HepG2 (cell line): ENCODE measurements around the gene WNT7B. TPM values are rescaled to one million over a fixed set of nuclear protein-coding genes. Genes with fewer than 3 reads are reported as not detected.

Experiments used
- ATAC-seq: fragments of 200-7000 bp; cut with Tn5 transposase; 3 replicates; pipeline ENCODE4 v1.9.1; 2020; ENCODE audit warnings: mild to moderate bottlenecking, moderate library complexity
- BruUV-seq: library from RNA; stranded (reverse); fragments of 400-500 nt; replicated peaks from 2 replicates; lab custom pipeline; 2021; lab: Mats Ljungman, UMichigan
- CTCF ChIA-PET: fragments of 300-600 bp; formaldehyde crosslinking; extraction: SDS; loops from one replicate; lab custom pipeline; 2021; ENCODE audit warnings: low total read pairs, inconsistent platforms, low intra/inter-chr PET ratio; lab: Yijun Ruan, JAX
- POLR2A ChIA-PET: fragments of 350-600 bp; sonication (Branson Sonifier 250); formaldehyde crosslinking; loops from one replicate; lab custom pipeline; 2020; ENCODE audit warnings: antibody characterized with exemption, inconsistent platforms; lab: Yijun Ruan, JAX
- DNase-seq: peaks from one replicate; pipeline ENCODE4 v3.0.0-alpha.2; 2015; ENCODE audit warnings: low spot score
- FAIRE-seq: peaks from 3 replicates; lab custom pipeline; 2011; peaks lifted over from hg19 to GRCh38; lab: Jason Lieb, UNC
- H2AFZ ChIP-seq: one replicate; pipeline ENCODE4 v1.6.1; 2011; ENCODE audit warnings: low read length, inconsistent platforms
- H3K27ac ChIP-seq: fragments of 300-600 bp; 3 replicates; pipeline ENCODE4 v1.8.0; 2011; ENCODE audit warnings: mixed run types, mild to moderate bottlenecking, mixed read lengths, low read length, inconsistent platforms; ENCODE audit not compliant: insufficient read depth; ENCODE audit errors: extremely low read length
- H3K27me3 ChIP-seq, 2 experiments: fragments of 200-600 bp in 1 of 2; 2 replicates in 1 of 2; 3 replicates in 1 of 2; pipeline versions ENCODE4 v1.6.0 to v1.8.0; 2011; ENCODE audit warnings: low read length in 2 of 2, mild to moderate bottlenecking in 2 of 2, moderate library complexity in 2 of 2, inconsistent platforms in 1 of 2; ENCODE audit not compliant: insufficient read depth in 2 of 2, control insufficient read depth in 1 of 2
- H3K36me3 ChIP-seq, 2 experiments: fragments of 200-600 bp in 1 of 2; replicated peaks in 1 of 2; 2 replicates in 1 of 2; 3 replicates in 1 of 2; pipeline versions ENCODE4 v1.5.1 to v1.8.0; 2011; ENCODE audit warnings: low read length in 2 of 2, inconsistent platforms in 1 of 2; ENCODE audit not compliant: insufficient read depth in 2 of 2, control insufficient read depth in 1 of 2
- H3K4me1 ChIP-seq: 2 replicates; pipeline ENCODE4 v1.5.1; 2012; ENCODE audit warnings: low read length, inconsistent platforms; ENCODE audit not compliant: insufficient read depth
- H3K4me2 ChIP-seq: 2 replicates; pipeline ENCODE4 v1.6.0; 2011; ENCODE audit warnings: low read depth, low read length, inconsistent platforms
- H3K4me3 ChIP-seq, 3 experiments: fragments of 200-600 bp in 1 of 3; sonication (generic), shearing (Covaris generic) in 1 of 3; replicated peaks in 1 of 3; 2 replicates each; pipeline ENCODE4 v1.5.1; 2011 to 2016; ENCODE audit warnings: low read length in 3 of 3, inconsistent platforms in 2 of 3, low read depth in 2 of 3, mild to moderate bottlenecking in 2 of 3, control low read depth in 1 of 3, mixed read lengths in 1 of 3; ENCODE audit not compliant: insufficient read depth in 1 of 3
- H3K79me2 ChIP-seq: one replicate; pipeline ENCODE4 v1.6.1; 2011; ENCODE audit warnings: low read length, inconsistent platforms; ENCODE audit not compliant: insufficient read depth
- H3K9ac ChIP-seq: 2 replicates; pipeline ENCODE4 v1.6.0; 2011; ENCODE audit warnings: mild to moderate bottlenecking, low read depth, low read length, inconsistent platforms; ENCODE audit not compliant: insufficient read depth
- H3K9me3 ChIP-seq: 2 replicates; pipeline ENCODE4 v1.5.1; 2012; ENCODE audit warnings: mild to moderate bottlenecking, low read length
- H4K20me1 ChIP-seq: 2 replicates; pipeline ENCODE4 v1.6.0; 2011; ENCODE audit warnings: inconsistent platforms, mild to moderate bottlenecking, low read length, moderate library complexity; ENCODE audit not compliant: insufficient read depth
- CREB1 ChIP-seq, 2 experiments: fragments of 450-650 bp in 1 of 2; IDR thresholded peaks; 2 replicates each; pipeline ENCODE4 v1.6.1; 2016 to 2017; ENCODE audit warnings: control low read depth in 1 of 2, mild to moderate bottlenecking in 1 of 2, missing compliant biosample characterization in 1 of 2, missing genetic modification characterization in 1 of 2
- HNF4A ChIP-seq: sonication (generic); formaldehyde crosslinking; IDR thresholded peaks from 2 replicates; pipeline ENCODE4 v1.4.0; 2020; ENCODE audit warnings: missing genetic modification reagents
- HNRNPL ChIP-seq: fragments of 200-400 bp; formaldehyde crosslinking; IDR thresholded peaks from 2 replicates; pipeline ENCODE4 v1.6.1; 2017; ENCODE audit warnings: mild to moderate bottlenecking, low read depth, low read length
- IKZF1 ChIP-seq: fragments of 450-650 bp; IDR thresholded peaks from 2 replicates; pipeline ENCODE4 v1.7.1; 2016
- NFRKB ChIP-seq: fragments of 450-650 bp; IDR thresholded peaks from 2 replicates; pipeline ENCODE4 v1.6.1; 2017
- PHB2 ChIP-seq: fragments of 450-650 bp; IDR thresholded peaks from 2 replicates; pipeline ENCODE4 v1.6.1; 2018; ENCODE audit not compliant: partially characterized antibody
- SOX6 ChIP-seq, 2 experiments: fragments of 450-650 bp in 1 of 2; sonication (generic) in 1 of 2; formaldehyde crosslinking in 1 of 2; IDR thresholded peaks; 2 replicates each; pipeline versions ENCODE4 v1.4.0 to v1.6.1; 2017 to 2020; ENCODE audit warnings: antibody characterized with exemption in 1 of 2, mild to moderate bottlenecking in 1 of 2, missing genetic modification reagents in 1 of 2
- SP1 ChIP-seq, 2 experiments: fragments of 450-650 bp in 1 of 2; sonication (generic) in 1 of 2; formaldehyde crosslinking in 1 of 2; IDR thresholded peaks; 2 replicates each; pipeline versions ENCODE4 v1.4.0 to v1.6.1; 2016 to 2020; ENCODE audit warnings: missing genetic modification reagents in 1 of 2
- ZFX ChIP-seq: sonication (generic); formaldehyde crosslinking; IDR thresholded peaks from 2 replicates; pipeline ENCODE4 v1.4.0; 2020; ENCODE audit warnings: mild to moderate bottlenecking, low read depth, missing genetic modification reagents, moderate library complexity
- ZNF282 ChIP-seq: fragments of 450-650 bp; IDR thresholded peaks from 2 replicates; pipeline ENCODE4 v1.6.1; 2018; ENCODE audit not compliant: partially characterized antibody
- ZNF484 ChIP-seq: sonication (generic); formaldehyde crosslinking; IDR thresholded peaks from 2 replicates; pipeline ENCODE4 v1.5.1; 2020; ENCODE audit warnings: mild to moderate bottlenecking, low read depth, missing genetic modification reagents, borderline replicate concordance
- WGBS: methylation state at CpG from one replicate; pipeline ENCODE4 v1.1.6; 2017; ENCODE audit warnings: low lambda C conversion rate; 5-methylcytosine and 5-hydroxymethylcytosine counted together
- in situ Hi-C: cut with HindIII; loops from 2 replicates; pipeline ENCODE4 v1.10.0; 2017; ENCODE audit warnings: low pct_unique_long_range_greater_than_20kb; ENCODE audit not compliant: extremely low pct_ligation_motif_present
- intact Hi-C: fragments of 100-400 bp; cut with micrococcal nuclease; formaldehyde crosslinking; loops from one replicate; pipeline ENCODE4 v1.10.0; 2022; ENCODE audit not compliant: unreplicated experiment
- polyA plus RNA-seq, 8 experiments: library from polyadenylated mRNA; depleted of rRNA in 3 of 8; stranded (reverse) in 7 of 8; unstranded in 1 of 8; fragments of >200 nt; fragmentation: Illumina TruSeq in 4 of 8; extraction: Trizol in 4 of 8; gene quantifications; 2 replicates each; pipeline versions ENCODE4 v1.2.1 to v1.2.3, GENCODE V29; 2011 to 2016; ENCODE audit warnings: low read depth in 4 of 8, missing spikeins in 1 of 8, mixed read lengths in 1 of 8; ENCODE audit not compliant: insufficient read depth in 1 of 8
- total RNA-seq, 5 experiments: library from RNA; depleted of rRNA; stranded (reverse); fragments of >200 nt; fragmentation: Illumina TruSeq; extraction: Trizol; gene quantifications; 2 replicates each; pipeline ENCODE4 v1.2.3, GENCODE V29; 2016; ENCODE audit warnings: low read depth in 1 of 5
- TF ChIP-seq, protein P1 (sequence below): sonication (generic); formaldehyde crosslinking; IDR thresholded peaks from 2 replicates; pipeline ENCODE4 v1.8.0; 2022; ENCODE audit warnings: mild to moderate bottlenecking, missing genetic modification reagents, moderate library complexity
- TF ChIP-seq, protein P2 (sequence below): sonication (generic); formaldehyde crosslinking; IDR thresholded peaks from 2 replicates; pipeline ENCODE4 v1.4.0; 2020; ENCODE audit warnings: missing genetic modification reagents

WNT7B gene
- total and polyA plus RNA-seq, 2 of the 13 experiments (the other 11 are each of a cell fraction or from before 2014, with no cell fraction given): 0.09 TPM; not detected in 1

DNA sequence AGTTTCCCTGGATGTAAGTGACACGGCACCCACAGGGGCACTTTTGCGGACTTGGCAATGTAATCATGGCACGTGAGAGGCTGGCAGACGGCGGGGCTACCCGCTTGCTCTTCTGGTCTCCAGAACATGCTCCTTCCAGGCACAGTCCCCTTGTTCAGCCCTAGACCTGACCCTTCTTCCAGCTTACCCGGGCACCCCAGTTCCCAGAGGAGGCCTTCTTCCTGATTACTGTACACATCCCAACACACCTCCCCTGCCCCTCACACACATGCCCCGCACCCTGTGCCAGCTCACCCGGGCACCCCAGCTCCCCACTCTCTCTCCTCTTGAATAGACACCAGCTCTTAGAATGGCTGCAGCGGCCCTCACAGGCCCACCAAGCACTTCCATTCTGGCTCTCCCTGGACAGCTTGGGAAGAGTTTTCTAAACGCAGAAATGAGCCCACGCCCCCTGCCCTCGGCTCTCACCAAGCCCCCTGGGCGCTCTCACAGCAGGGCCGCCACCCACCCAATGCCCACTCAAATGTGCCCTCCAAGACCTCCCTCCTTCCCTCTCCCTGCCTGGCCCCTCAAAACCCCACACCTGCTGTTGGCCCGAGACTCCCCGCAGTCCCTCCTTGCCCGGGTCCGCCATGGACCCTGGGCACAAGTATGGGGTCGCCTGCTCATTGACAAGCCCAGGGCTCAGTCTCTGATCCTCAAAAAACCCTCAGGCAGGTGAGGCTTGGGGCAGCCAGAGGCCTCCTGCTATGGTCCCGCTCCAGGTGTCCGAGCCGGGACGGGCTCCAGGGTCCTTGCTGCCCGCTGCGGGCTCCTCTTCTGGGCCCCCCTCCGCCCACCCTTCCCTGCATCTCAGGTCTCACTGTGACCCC, 88.5 kb downstream of the WNT7B start:
- Histone ChIP-seq H3K79me2 (no peaks in the 10 kb centered on the region), H4K20me1 (no peaks in the 10 kb centered on the region), H3K27me3 (peaks cover 14 to 62% of the 10 kb centered on the region in 2 experiments), H2AFZ (no peak overlapping the region), H3K4me2 (no peak overlapping the region), H3K36me3 (no peaks in the 10 kb centered on the region), H3K27ac (no peak overlapping the region), H3K9ac (no peak overlapping the region), H3K9me3 (no peaks in the 10 kb centered on the region), H3K4me3 (no peak overlapping the region), H3K4me1 (no peaks in the 10 kb centered on the region)
- DNase-seq (no peak), ATAC-seq (no peak), FAIRE-seq (no peak)
- 46% methylated on average over 18 of the region's 27 CpGs for WGBS
- CTCF ChIA-PET: no interaction called here
- no TSS peak for BruUV-seq
- POLR2A ChIA-PET: no interaction called here
- intact Hi-C loops: no loop called here
- in situ Hi-C loops: no loop called here
- TF ChIP-seq, protein P1, sequence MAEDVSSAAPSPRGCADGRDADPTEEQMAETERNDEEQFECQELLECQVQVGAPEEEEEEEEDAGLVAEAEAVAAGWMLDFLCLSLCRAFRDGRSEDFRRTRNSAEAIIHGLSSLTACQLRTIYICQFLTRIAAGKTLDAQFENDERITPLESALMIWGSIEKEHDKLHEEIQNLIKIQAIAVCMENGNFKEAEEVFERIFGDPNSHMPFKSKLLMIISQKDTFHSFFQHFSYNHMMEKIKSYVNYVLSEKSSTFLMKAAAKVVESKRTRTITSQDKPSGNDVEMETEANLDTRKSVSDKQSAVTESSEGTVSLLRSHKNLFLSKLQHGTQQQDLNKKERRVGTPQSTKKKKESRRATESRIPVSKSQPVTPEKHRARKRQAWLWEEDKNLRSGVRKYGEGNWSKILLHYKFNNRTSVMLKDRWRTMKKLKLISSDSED: no peak
- TF ChIP-seq HNRNPL: 0 out of 2 replicates have a peak, but pooled peaks have one; percentile 29

DNA sequence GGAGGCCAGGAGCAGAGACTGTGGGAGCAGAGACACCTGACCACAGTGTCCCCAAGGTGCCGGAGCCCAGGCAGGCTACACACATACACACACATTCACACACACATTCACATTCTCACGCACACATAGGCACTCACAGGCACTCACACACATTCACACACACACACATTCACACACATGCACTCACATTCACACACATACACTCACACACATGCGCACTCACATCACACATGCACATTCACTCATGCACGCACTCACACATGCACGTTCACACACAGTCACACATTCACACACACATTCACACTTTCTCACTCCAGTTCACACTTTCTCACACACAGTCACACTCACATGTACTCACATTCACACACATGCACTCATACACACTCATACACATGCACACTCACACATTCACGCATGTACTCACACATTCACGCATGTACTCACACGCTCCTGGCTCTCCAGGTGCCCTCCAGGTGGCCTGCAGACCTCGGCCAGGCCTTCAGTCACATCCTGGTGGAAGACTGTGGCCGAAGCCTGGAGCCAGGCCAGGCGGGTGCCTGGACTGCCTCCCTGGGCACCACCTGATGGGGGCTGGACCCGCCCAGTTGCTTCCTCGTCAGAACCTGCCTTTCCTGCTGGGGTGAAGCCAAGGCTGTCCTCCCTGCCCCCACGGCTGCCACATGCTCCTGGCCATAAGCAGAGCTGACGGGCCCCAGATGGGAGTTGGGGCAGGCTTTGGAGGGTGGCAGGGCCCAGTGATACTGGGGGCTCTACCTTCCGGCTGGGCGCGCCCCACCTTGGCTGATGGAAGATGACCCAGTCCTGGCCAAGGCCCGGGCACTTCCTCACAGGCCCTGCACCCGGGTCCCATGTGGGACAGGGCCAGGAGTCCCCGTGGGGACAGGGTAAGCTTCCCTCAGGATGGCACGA, 89.5 kb downstream of the WNT7B start:
- Histone ChIP-seq H3K27ac (no peak overlapping the region), H3K36me3 (no peaks in the 10 kb centered on the region), H3K27me3 (peaks cover 16 to 62% of the 10 kb centered on the region in 2 experiments), H2AFZ (no peak overlapping the region), H3K4me1 (no peaks in the 10 kb centered on the region), H3K9me3 (no peaks in the 10 kb centered on the region), H3K4me3 (no peak overlapping the region), H3K9ac (no peak overlapping the region), H3K79me2 (no peaks in the 10 kb centered on the region), H4K20me1 (no peaks in the 10 kb centered on the region), H3K4me2 (no peak overlapping the region)
- ATAC-seq (no peak), FAIRE-seq (no peak), DNase-seq (no peak)
- POLR2A ChIA-PET: no interaction called here
- in situ Hi-C loops (no loop called here), intact Hi-C loops (no loop called here)
- 57% methylated on average over 10 of the region's 22 CpGs for WGBS
- no TSS peak for BruUV-seq
- CTCF ChIA-PET: no interaction called here
- TF ChIP-seq ZNF282 (peak; percentile 65), ZFX (CRISPR knock-in tag) (no peak), ZNF484 (CRISPR knock-in tag) (no peak), SOX6 (IDR thresholded peaks at IDR 0.05) (peak; percentile 86; the same call in 1 of the 2 replicates), SOX6 (CRISPR knock-in tag; IDR thresholded peaks at IDR 0.05) (no peak), HNF4A (CRISPR knock-in tag) (no peak), IKZF1 (0 out of 2 replicates have a peak, but pooled peaks have one; percentile 70), CREB1 (IDR thresholded peaks at IDR 0.05) (peak; percentile 15; the same call in 1 of the 2 replicates), CREB1 (CRISPR knock-in tag; IDR thresholded peaks at IDR 0.05) (no peak), SP1 (IDR thresholded peaks at IDR 0.05) (peak; percentile 22; the same call in 1 of the 2 replicates), SP1 (CRISPR knock-in tag; IDR thresholded peaks at IDR 0.05) (no peak), NFRKB (0 out of 2 replicates have a peak, but pooled peaks have one; percentile 14), PHB2 (peak; percentile 93)
- TF ChIP-seq, protein P2, sequence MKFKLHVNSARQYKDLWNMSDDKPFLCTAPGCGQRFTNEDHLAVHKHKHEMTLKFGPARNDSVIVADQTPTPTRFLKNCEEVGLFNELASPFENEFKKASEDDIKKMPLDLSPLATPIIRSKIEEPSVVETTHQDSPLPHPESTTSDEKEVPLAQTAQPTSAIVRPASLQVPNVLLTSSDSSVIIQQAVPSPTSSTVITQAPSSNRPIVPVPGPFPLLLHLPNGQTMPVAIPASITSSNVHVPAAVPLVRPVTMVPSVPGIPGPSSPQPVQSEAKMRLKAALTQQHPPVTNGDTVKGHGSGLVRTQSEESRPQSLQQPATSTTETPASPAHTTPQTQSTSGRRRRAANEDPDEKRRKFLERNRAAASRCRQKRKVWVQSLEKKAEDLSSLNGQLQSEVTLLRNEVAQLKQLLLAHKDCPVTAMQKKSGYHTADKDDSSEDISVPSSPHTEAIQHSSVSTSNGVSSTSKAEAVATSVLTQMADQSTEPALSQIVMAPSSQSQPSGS (CRISPR knock-in tag): no peak
